Activated naive CD8-positive, alpha-beta T cell treated with anti-CD3 and anti-CD28 coated beads for 36 hours (primary cell): ENCODE results near the gene DRICH1. TPM values are rescaled to one million over a fixed set of nuclear protein-coding genes. Genes with fewer than 3 reads are reported as not detected.
"Not testable (repeated sequence)": the region's sequence is repeated elsewhere in the genome, so short reads cannot be mapped to it uniquely, and the experiment has no call there.

Experiments used
- DNase-seq: peaks from one replicate; pipeline ENCODE4 v3.0.0; 2021
- H3K27ac Mint-ChIP-seq: one replicate; pipeline ENCODE4 v1.8.0; 2022; ENCODE audit warnings: mild to moderate bottlenecking, moderate library complexity, mixed read lengths
- H3K27me3 Mint-ChIP-seq: one replicate; pipeline ENCODE4 v1.8.0; 2022; ENCODE audit warnings: mild to moderate bottlenecking, mixed read lengths
- H3K36me3 Mint-ChIP-seq: one replicate; pipeline ENCODE4 v1.8.0; 2021; ENCODE audit warnings: mild to moderate bottlenecking, mixed read lengths
- H3K4me1 Mint-ChIP-seq: one replicate; pipeline ENCODE4 v1.8.0; 2021; ENCODE audit warnings: mixed read lengths
- H3K4me3 Mint-ChIP-seq: one replicate; pipeline ENCODE4 v1.8.0; 2022; ENCODE audit warnings: mild to moderate bottlenecking, moderate library complexity, mixed read lengths
- H3K9me3 Mint-ChIP-seq: one replicate; pipeline ENCODE4 v1.8.0; 2022; ENCODE audit warnings: mixed read lengths
- total RNA-seq, 2 experiments: library from RNA; stranded (reverse); gene quantifications; one replicate each; pipeline ENCODE4 v1.2.3, GENCODE V29; 2021

Gene DRICH1
- total RNA-seq: not detected

DNA sequence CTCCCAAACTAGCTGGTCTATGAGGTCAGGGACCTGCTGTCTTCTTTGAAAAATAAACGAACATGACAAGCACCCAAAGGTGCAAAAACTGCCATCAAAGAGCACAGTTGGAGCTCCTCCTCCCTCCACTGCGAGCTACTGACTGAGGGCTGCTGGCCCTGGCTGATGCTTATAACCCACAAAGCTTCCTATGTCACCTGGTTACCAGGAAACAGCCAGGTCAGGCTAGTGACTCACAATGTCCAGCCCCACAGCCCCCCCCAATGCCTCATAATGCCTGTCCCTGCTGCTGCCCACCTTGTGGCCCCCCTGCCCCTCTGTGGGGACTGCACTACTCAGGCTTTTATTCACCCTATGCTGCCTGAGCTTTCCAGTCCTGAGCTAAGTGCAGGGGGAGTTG is at the start of gene DRICH1:
DRICH1 (minus strand) TSS at position 144 of the 400 bp plus-strand sequence. CDS start 298 bp downstream, outside the sequence.
- H3K27ac Mint-ChIP-seq: no peak within 1 kb of the TSS
- H3K27me3 Mint-ChIP-seq: no peaks in the 10 kb centered on the region
- H3K9me3 Mint-ChIP-seq: no peaks in the 10 kb centered on the region

GRCh38 chr22:23681026-23681809 is 49.1 kb upstream of the DRICH1 start:
- DNase-seq: no peak
- peaks cover 9% of the 10 kb centered on the region for H3K36me3 Mint-ChIP-seq
- peaks cover 1% of the 10 kb centered on the region for H3K4me1 Mint-ChIP-seq
- no peaks in the 10 kb centered on the region for H3K27me3 Mint-ChIP-seq
- no peak overlapping the region for H3K4me3 Mint-ChIP-seq
- H3K27ac Mint-ChIP-seq: no peak overlapping the region
- no peaks in the 10 kb centered on the region for H3K9me3 Mint-ChIP-seq

More for the DNA sequence above, at the start of gene DRICH1:
- peak; percentile 2 for DNase-seq
- Mint-ChIP-seq H3K4me3 (no peak within 1 kb of the TSS), H3K4me1 (no peaks in the 10 kb centered on the region), H3K36me3 (peaks cover 2% of the 10 kb centered on the region)

- H3K4me1 Mint-ChIP-seq: no peaks in the 10 kb centered on the region
- no peak overlapping the region for H3K4me3 Mint-ChIP-seq
- H3K27ac Mint-ChIP-seq: no peak overlapping the region
- peaks cover 9% of the 10 kb centered on the region for H3K36me3 Mint-ChIP-seq
- H3K27me3 Mint-ChIP-seq: no peaks in the 10 kb centered on the region
- no peak for DNase-seq
- H3K9me3 Mint-ChIP-seq: no peaks in the 10 kb centered on the region
Measured at GRCh38 chr22:23678133-23678532, 46.0 kb upstream of the DRICH1 start.

GRCh38 chr22:23677701-23677995 is 45.5 kb upstream of the DRICH1 start:
- Mint-ChIP-seq H3K27ac (no peak overlapping the region), H3K4me3 (no peak overlapping the region), H3K9me3 (no peaks in the 10 kb centered on the region), H3K27me3 (no peaks in the 10 kb centered on the region), H3K36me3 (peaks cover 9% of the 10 kb centered on the region), H3K4me1 (no peaks in the 10 kb centered on the region)
- DNase-seq: no peak

DNA sequence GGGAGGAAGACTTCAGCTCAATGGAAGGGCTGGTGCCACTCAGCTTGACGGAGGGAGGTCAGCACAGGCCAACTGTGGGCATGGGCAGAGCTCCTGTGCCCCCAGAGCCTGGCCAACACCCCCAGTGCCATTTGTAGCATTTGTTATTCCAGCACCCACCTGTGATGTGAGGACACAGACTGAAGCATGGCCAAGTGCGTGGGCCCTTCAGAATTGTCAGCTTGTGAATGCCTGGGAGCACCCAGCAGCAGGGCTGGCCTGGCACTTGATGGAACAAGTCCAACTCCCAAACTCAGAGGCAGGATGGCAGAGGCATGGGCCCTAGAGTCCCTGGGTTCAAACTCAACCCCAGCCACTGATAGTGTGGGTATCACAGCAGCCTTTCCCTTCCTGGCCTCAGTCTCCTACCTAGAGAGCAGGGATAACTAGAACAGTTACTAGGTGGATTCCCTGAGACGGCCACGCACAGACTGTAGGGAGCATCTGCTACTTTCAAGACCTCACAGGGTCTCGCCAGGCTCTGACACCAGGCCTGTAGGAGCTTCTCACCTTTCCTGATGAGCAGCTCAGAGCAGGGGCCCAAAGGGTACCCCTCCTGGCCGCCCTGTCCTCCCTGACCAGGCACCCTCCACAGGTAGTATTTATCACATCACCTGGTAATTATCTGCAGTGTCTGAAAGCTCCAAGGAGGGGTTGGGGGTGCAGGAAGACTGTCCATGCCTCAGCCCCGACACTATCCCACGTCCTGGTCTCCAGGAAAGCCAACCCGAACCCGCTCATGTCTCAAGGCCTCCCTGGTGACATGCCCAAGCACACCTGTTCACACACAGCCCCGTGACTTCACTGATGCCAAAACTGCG is 45.0 kb upstream of the DRICH1 start:
- not testable (repeated sequence) for H3K36me3 Mint-ChIP-seq, H3K27ac Mint-ChIP-seq, DNase-seq, H3K4me3 Mint-ChIP-seq, H3K9me3 Mint-ChIP-seq, H3K4me1 Mint-ChIP-seq, H3K27me3 Mint-ChIP-seq

DNA sequence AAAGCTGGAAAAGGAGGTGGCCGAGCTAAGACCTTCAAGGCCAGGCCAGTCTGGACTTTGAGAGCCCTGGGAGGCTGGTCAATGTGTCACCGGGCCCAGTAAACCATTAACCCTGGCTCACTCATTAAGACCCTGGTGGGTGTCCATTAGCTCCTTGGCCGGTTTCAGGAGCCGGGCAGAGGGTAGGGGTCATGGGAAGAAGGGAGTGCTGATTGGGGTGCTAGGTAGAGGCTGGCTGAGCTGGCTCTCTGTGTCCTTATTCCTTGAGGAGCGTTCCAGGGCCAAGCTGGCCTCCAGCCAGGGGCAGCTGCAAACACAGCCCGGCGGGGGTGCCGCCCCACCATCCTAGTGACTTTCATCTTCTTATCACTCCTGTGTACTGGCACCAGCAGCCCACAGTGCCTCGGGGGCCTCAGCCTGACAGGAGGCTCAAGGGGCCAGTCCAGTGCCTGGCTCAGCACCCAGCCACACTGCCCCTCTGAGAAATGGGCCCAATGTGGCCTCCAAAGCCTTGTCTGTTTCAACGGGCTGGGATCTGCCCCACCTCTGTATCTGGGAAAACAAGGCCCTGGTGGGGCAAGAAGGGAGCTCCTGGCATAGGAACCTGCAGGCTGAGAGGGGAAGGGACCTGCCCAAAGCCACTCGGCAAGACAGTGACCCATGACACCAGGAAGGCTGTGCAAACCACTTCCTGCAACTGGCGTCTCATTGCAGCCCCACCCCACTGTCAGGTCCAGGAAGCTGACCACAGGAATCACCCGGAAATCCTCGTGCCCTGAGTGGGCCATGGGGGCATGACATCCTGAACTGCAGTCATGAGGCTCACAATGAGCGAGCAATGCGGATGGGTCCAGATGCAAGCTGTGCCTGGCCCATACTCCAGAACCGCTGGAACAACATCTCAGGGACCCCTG is 43.6 kb upstream of the DRICH1 start:
- no peaks in the 10 kb centered on the region for H3K4me1 Mint-ChIP-seq
- H3K4me3 Mint-ChIP-seq: no peak overlapping the region
- H3K27ac Mint-ChIP-seq: no peak overlapping the region
- no peaks in the 10 kb centered on the region for H3K27me3 Mint-ChIP-seq
- no peak for DNase-seq
- H3K36me3 Mint-ChIP-seq: peaks cover 5% of the 10 kb centered on the region
- no peaks in the 10 kb centered on the region for H3K9me3 Mint-ChIP-seq

- not testable (repeated sequence) for H3K27me3 Mint-ChIP-seq, H3K4me1 Mint-ChIP-seq, DNase-seq, H3K36me3 Mint-ChIP-seq, H3K9me3 Mint-ChIP-seq, H3K4me3 Mint-ChIP-seq, H3K27ac Mint-ChIP-seq
Measured at GRCh38 chr22:23674886-23675501, 42.9 kb upstream of the DRICH1 start.

- Mint-ChIP-seq H3K27me3 (no peaks in the 10 kb centered on the region), H3K4me1 (no peaks in the 10 kb centered on the region), H3K27ac (no peak overlapping the region), H3K36me3 (peaks cover 1% of the 10 kb centered on the region), H3K9me3 (no peaks in the 10 kb centered on the region), H3K4me3 (no peak overlapping the region)
- DNase-seq: no peak
Measured at GRCh38 chr22:23673826-23674690, 41.9 kb upstream of the DRICH1 start.

DNA sequence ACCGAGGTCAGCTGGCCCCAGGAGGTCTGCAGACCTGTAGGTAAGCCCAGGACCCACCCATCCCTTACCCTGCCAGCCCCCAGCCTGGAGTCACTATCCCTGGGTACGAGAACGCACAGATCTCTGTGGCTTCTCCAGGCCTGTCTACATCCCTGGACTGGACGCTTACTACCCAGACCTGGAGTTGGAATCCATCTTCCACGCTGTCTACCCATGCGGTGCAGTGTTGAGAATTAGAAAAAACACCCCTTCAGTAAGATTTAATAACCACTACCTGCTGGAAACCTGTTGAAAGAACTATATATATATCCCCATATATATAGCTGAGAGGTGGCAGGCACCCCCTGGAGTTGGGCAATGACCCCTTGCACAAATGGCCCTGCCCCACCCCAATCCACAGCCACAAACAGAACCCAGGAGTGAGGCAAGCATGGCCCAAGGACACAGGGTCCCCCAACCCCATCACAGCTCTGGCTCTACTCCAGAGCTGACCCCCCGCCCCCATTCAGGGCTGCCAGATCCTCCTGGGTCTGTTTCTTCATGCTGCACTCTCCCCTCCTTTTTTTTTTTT is 41.0 kb upstream of the DRICH1 start:
- no peak for DNase-seq
- peaks cover 1% of the 10 kb centered on the region for H3K9me3 Mint-ChIP-seq
- H3K4me1 Mint-ChIP-seq: no peaks in the 10 kb centered on the region
- no peak overlapping the region for H3K27ac Mint-ChIP-seq
- H3K4me3 Mint-ChIP-seq: no peak overlapping the region
- H3K27me3 Mint-ChIP-seq: no peaks in the 10 kb centered on the region
- peaks cover 3% of the 10 kb centered on the region for H3K36me3 Mint-ChIP-seq

DNA sequence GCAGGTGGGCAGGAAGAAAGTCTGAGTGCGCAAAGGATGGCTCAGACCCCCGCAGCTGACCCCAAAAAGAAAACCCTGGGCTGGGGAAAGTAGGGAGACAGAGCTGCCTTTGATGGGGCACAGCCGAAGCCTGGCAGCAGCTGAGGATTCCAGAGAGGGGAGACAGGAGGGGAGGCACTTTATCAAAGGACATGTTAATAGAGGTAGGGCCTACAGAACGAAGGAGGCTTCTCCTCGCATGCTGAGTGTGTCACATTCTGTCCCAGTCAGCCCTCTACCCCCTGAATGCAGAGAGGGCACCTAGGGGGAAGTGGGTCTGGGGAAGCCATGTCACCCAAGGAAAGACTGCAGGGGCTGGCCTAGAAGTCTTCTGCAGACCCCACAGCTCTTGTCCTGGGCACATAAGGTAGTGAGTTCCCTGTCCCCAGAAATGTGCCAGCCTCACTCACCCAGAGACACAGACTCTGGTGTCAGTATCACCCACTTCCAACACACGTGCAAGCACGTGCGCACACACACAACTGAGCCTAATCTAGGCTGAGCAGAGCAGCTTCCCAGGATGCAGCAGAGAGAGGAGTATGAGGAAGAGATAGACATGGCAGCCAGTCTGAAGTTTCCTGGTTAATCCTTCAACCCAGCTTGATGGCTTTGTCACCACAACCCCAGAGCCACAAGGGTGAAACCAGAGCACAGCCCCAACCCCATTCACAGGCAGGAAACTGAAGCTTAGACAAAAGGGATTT is 40.4 kb upstream of the DRICH1 start:
- not testable (repeated sequence) for H3K27ac Mint-ChIP-seq, H3K9me3 Mint-ChIP-seq, H3K36me3 Mint-ChIP-seq, H3K4me3 Mint-ChIP-seq, DNase-seq, H3K27me3 Mint-ChIP-seq, H3K4me1 Mint-ChIP-seq

DNA sequence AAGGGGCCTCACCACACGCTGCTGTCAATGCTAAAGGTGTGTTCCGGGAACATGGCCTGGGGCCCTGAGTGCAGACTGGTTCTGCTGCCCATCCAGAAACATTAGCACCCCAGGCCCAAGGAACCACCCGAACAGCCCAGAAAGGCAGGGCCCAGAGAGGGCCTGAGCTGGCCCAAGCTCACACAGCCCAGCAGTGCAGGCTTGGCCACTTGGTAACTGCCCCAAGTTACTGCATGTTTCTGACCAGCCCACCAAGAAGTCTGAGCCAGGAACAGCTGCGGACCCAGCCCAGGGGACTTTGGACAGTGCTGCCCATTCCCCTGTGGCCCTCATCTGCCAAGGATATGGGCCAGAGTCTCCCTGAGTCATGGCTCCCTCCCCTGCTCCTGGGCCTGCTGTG is 39.3 kb upstream of the DRICH1 start:
- not testable (repeated sequence) for H3K4me3 Mint-ChIP-seq, H3K27ac Mint-ChIP-seq, H3K9me3 Mint-ChIP-seq

GRCh38 chr22:23670378-23671295 is 38.5 kb upstream of the DRICH1 start:
- Mint-ChIP-seq H3K36me3 (peaks cover 9% of the 10 kb centered on the region), H3K27ac (no peak overlapping the region), H3K4me3 (no peak overlapping the region), H3K27me3 (no peaks in the 10 kb centered on the region), H3K4me1 (no peaks in the 10 kb centered on the region), H3K9me3 (peaks cover 1% of the 10 kb centered on the region)
- no peak for DNase-seq

More for the DNA sequence above, 39.3 kb upstream of the DRICH1 start:
- H3K36me3 Mint-ChIP-seq, H3K27me3 Mint-ChIP-seq, DNase-seq, H3K4me1 Mint-ChIP-seq: not testable (repeated sequence)
